Osteocyte (in vitro differentiated cells): ENCODE results near the gene SLC25A1. TPM values are rescaled to one million over a fixed set of nuclear protein-coding genes. Genes with fewer than 3 reads are reported as not detected.

Experiments
- DNase-seq: peaks from one replicate; pipeline ENCODE4 v3.0.0; 2021; ENCODE audit warnings: mixed read lengths; ENCODE audit not compliant: unreplicated experiment; ENCODE audit errors: extremely low spot score
- H3K27ac Mint-ChIP-seq: one replicate; pipeline ENCODE4 v1.8.0; 2021; ENCODE audit warnings: mild to moderate bottlenecking, mixed read lengths; ENCODE audit not compliant: unreplicated experiment
- H3K27me3 Mint-ChIP-seq: one replicate; pipeline ENCODE4 v1.8.0; 2021; ENCODE audit warnings: mixed read lengths; ENCODE audit not compliant: unreplicated experiment
- H3K36me3 Mint-ChIP-seq: one replicate; pipeline ENCODE4 v1.8.0; 2021; ENCODE audit warnings: mixed read lengths; ENCODE audit not compliant: unreplicated experiment
- H3K4me1 Mint-ChIP-seq: one replicate; pipeline ENCODE4 v1.8.0; 2021; ENCODE audit warnings: mixed read lengths; ENCODE audit not compliant: unreplicated experiment
- H3K4me3 Mint-ChIP-seq: one replicate; pipeline ENCODE4 v1.8.0; 2021; ENCODE audit warnings: mild to moderate bottlenecking, moderate library complexity, mixed read lengths; ENCODE audit not compliant: unreplicated experiment
- H3K9me3 Mint-ChIP-seq: one replicate; pipeline ENCODE4 v1.8.0; 2021; ENCODE audit warnings: mixed read lengths; ENCODE audit not compliant: unreplicated experiment
- CTCF ChIP-seq: fragments of 200-600 bp; sonication (generic); IDR thresholded peaks from 2 replicates; pipeline ENCODE4 v1.5.0; 2021; ENCODE audit warnings: antibody characterized with exemption, mild to moderate bottlenecking, moderate library complexity
- total RNA-seq: library from RNA; stranded (reverse); gene quantifications from 2 replicates; pipeline ENCODE4 v1.2.1, GENCODE V29; 2021

Gene SLC25A1
- total RNA-seq, 1 donor from 2014 or later: 96.1 TPM

- Mint-ChIP-seq H3K4me1 (peaks cover 6% of the 10 kb centered on the region), H3K27ac (no peak overlapping the region), H3K9me3 (no peaks in the 10 kb centered on the region), H3K27me3 (no peaks in the 10 kb centered on the region), H3K4me3 (no peak overlapping the region), H3K36me3 (peaks cover 5% of the 10 kb centered on the region)
- no peak for DNase-seq
- no peak for TF ChIP-seq CTCF
Measured at GRCh38 chr22:19127329-19128008, 51.1 kb downstream of the SLC25A1 start.

- H3K4me3 Mint-ChIP-seq: no peak overlapping the region
- no peaks in the 10 kb centered on the region for H3K9me3 Mint-ChIP-seq
- no peak overlapping the region for H3K27ac Mint-ChIP-seq
- DNase-seq: no peak
- H3K4me1 Mint-ChIP-seq: peaks cover 7% of the 10 kb centered on the region
- no peaks in the 10 kb centered on the region for H3K27me3 Mint-ChIP-seq
- TF ChIP-seq CTCF: no peak
- peaks cover under 1% of the 10 kb centered on the region for H3K36me3 Mint-ChIP-seq
Measured at GRCh38 chr22:19126309-19127273, 51.9 kb downstream of the SLC25A1 start.

Other genes starting within 250 kb of the SLC25A1 start
- 11.2 and 12.0 TPM in 2 replicates for gene PRODH, start 242.4 kb downstream of the SLC25A1 start, total RNA-seq
- 64.4 and 66.3 TPM in 2 replicates for gene DGCR2, start 56.3 kb downstream of the SLC25A1 start, total RNA-seq
- not detected in 2 replicates for gene TSSK2, start 47.4 kb downstream of the SLC25A1 start, total RNA-seq
- gene ESS2, start 34.1 kb downstream of the SLC25A1 start, total RNA-seq: 21.6 TPM in 2 replicates
- gene GSC2, start 28.4 kb downstream of the SLC25A1 start, total RNA-seq: not detected in 2 replicates
- 7.9 and 10.1 TPM in 2 replicates for gene CLTCL1, start 113.0 kb upstream of the SLC25A1 start, total RNA-seq